OCI-LY7 (cell line): ENCODE data around the gene SLC2A4RG. TPM values are rescaled to one million over a fixed set of nuclear protein-coding genes. Genes with fewer than 3 reads are reported as not detected.

Experiments used
- BruUV-seq: library from RNA; stranded (reverse); fragments of 400-500 nt; replicated peaks from 2 replicates; lab custom pipeline; 2021; lab: Mats Ljungman, UMichigan
- CTCF ChIA-PET: fragments of 300-600 bp; sonication (Branson Sonifier 250); formaldehyde crosslinking; loops from one replicate; lab custom pipeline; 2022; ENCODE audit warnings: antibody characterized with exemption; ENCODE audit not compliant: unreplicated experiment; lab: Charles Lee
- POLR2A ChIA-PET: fragments of 300-600 bp; sonication (Branson Sonifier 250); formaldehyde crosslinking; loops from one replicate; lab custom pipeline; 2022; ENCODE audit warnings: antibody characterized with exemption; lab: Charles Lee
- DNase-seq: peaks from one replicate; pipeline ENCODE4 v3.0.0-alpha.2; 2015; ENCODE audit warnings: low spot score
- H2AFZ ChIP-seq: fragments of 200-600 bp; sonication (generic), shearing (Covaris generic); 2 replicates; pipeline ENCODE4 v1.6.1; 2014; ENCODE audit warnings: mild to moderate bottlenecking, antibody characterized with exemption, low read length, moderate library complexity
- H3K27ac ChIP-seq: fragments of 200-600 bp; sonication (generic); 2 replicates; pipeline ENCODE4 v1.5.1; 2014; ENCODE audit warnings: mixed run types, low read depth, mild to moderate bottlenecking, moderate library complexity, low read length, inconsistent platforms; ENCODE audit not compliant: poor library complexity, severe bottlenecking
- H3K36me3 ChIP-seq: fragments of 200-600 bp; sonication (generic); 2 replicates; pipeline ENCODE4 v1.6.1; 2014; ENCODE audit warnings: mild to moderate bottlenecking, antibody characterized with exemption, low read length, moderate library complexity, mixed read lengths; ENCODE audit not compliant: insufficient read depth
- H3K4me1 ChIP-seq: fragments of 200-600 bp; sonication (generic); 2 replicates; pipeline ENCODE4 v1.5.1; 2014; ENCODE audit warnings: mild to moderate bottlenecking, low read length; ENCODE audit not compliant: insufficient read depth, poor library complexity, severe bottlenecking
- H3K4me2 ChIP-seq: fragments of 200-600 bp; sonication (generic); 2 replicates; pipeline ENCODE4 v1.6.1; 2014; ENCODE audit warnings: mild to moderate bottlenecking, low read length
- H3K4me3 ChIP-seq: fragments of 200-600 bp; sonication (generic); 2 replicates; pipeline ENCODE4 v1.5.1; 2014; ENCODE audit warnings: mild to moderate bottlenecking, low read depth, low read length; ENCODE audit not compliant: poor library complexity, severe bottlenecking
- H3K79me2 ChIP-seq: fragments of 200-600 bp; sonication (generic); 2 replicates; pipeline ENCODE4 v1.6.1; 2016; ENCODE audit warnings: low read depth, mild to moderate bottlenecking, low read length, moderate library complexity, mixed read lengths; ENCODE audit not compliant: insufficient read depth
- H3K9me2 ChIP-seq: fragments of 200-600 bp; sonication (generic); 2 replicates; pipeline ENCODE4 v1.6.1; 2016; ENCODE audit warnings: mild to moderate bottlenecking, low read length, mixed read lengths; ENCODE audit not compliant: insufficient read depth
- H3K9me3 ChIP-seq: fragments of 200-600 bp; sonication (generic); 2 replicates; pipeline ENCODE4 v1.6.1; 2014; ENCODE audit warnings: mild to moderate bottlenecking, mixed run types, low read length, mixed read lengths
- H4K20me1 ChIP-seq: fragments of 200-600 bp; sonication (generic); 2 replicates; pipeline ENCODE4 v1.6.1; 2014; ENCODE audit warnings: mild to moderate bottlenecking, antibody characterized with exemption, low read length, moderate library complexity, mixed read lengths; ENCODE audit not compliant: insufficient read depth
- CTCF ChIP-seq: fragments of 200-600 bp; sonication (generic); conservative IDR thresholded peaks from 2 replicates; pipeline ENCODE4 v1.5.1; 2014; ENCODE audit warnings: mild to moderate bottlenecking, antibody characterized with exemption, low read length, moderate library complexity, mixed read lengths
- EZH2phosphoT487 ChIP-seq: fragments of 200-600 bp; sonication (generic); IDR thresholded peaks from 2 replicates; pipeline ENCODE4 v1.6.1; 2018; ENCODE audit warnings: low read depth, borderline replicate concordance, mild to moderate bottlenecking, mixed run types, antibody characterized with exemption, low read length, moderate library complexity, mixed read lengths
- intact Hi-C: fragments of 100-400 bp; cut with micrococcal nuclease; formaldehyde crosslinking; loops from one replicate; pipeline ENCODE4 v1.10.0; 2022; ENCODE audit not compliant: unreplicated experiment
- total RNA-seq, 2 experiments: library from RNA; depleted of rRNA in 1 of 2; stranded (reverse); fragments of >200 nt in 1 of 2; shearing (Covaris generic) in 1 of 2; gene quantifications; 2 replicates each; pipeline ENCODE4 v1.2.3, GENCODE V29; 2014 to 2022

Gene SLC2A4RG
- total RNA-seq, 2 experiments from 2014 or later: 77.9 to 113 TPM

DNA sequence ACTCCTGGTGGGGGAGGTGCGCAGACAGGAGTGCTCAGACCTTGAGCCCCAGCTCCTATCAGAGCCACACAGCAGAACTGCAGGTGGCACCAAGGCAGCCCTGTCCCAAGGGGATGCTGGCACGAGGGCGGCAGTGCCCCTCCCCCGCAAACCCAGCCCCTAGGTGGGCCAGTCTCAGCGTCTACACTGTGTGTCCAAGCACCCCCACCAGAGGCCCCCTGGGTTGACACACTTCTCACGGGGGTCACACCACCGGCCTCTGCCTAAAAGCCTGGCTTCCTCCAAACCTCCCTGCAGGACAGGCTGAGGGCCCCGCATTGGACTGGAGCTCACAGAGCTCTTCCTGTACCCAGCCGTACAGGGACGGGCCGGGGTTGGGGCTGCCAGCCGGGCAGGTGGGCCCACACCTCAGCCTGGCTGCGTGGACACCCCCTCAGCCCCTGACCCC, 8.1 kb downstream of the SLC2A4RG start:
- Histone ChIP-seq H3K79me2 (no peaks in the 10 kb centered on the region), H4K20me1 (no peaks in the 10 kb centered on the region), H3K4me3 (no peak overlapping the region), H3K9me2 (no peaks in the 10 kb centered on the region), H2AFZ (peak overlapping the region; percentile 40; the same call in 1 of the 2 replicates), H3K27ac (peak overlapping the region; percentile 60), H3K9me3 (no peaks in the 10 kb centered on the region), H3K36me3 (peaks cover 14% of the 10 kb centered on the region), H3K4me1 (peaks cover 28% of the 10 kb centered on the region), H3K4me2 (peak overlapping the region; percentile 49)
- TF ChIP-seq CTCF (no peak), EZH2phosphoT487 (no peak)
- intact Hi-C loops: loop anchor here (2.0 kb wide), 1 partner anchor 41 kb away; the partner anchor contains the start of gene ARFRP1
- DNase-seq: peak; percentile 87
- BruUV-seq: no TSS peak
- ChIA-PET CTCF (no interaction called here), POLR2A (interaction anchor here (1.0 kb wide), 1 partner anchor 11 kb away, joined by 4 read pairs; the partner anchor contains the start of gene LIME1)

DNA sequence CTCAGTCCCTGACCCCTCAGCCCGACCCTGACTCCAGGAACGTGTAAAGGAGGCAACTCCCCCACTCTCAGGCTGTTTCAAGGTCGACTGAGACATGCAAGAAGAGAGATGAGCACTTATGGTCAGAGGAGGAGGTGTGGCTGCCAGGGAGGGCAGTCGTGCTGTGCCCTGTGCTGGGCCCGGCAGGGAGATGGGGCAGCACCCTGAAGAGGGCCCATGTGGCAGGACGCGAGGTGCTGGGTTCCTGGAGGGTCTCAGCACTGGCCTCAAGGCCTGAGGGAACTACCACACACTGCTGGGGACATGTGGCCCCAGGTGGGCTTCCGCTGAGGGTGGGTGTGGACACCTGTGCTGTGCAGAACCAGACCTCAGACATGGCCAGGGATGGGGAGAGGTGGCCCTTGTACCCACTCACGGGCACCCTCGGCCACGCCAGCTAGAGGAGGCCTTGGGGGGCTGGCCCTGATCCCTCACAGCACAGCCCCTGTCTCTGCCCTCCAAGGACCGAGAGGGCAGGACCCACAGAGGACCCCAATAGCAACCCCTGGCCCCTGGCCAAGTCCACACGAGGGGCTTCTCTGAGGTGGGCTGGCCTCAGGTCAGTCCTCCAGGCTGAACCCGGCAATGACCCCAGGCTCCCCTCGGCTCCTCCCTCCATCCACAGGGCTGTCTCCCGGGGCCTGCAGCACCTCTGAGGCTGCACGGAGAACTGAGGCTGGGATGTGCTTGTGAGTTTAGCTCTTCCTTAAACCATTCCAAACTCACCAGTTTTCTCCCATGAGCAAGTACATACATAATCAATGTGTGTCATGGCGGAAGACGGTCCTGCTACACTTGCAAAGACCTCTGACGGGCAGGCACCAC, 8.7 kb downstream of the SLC2A4RG start:
- peaks cover 10% of the 10 kb centered on the region; the same call in 1 of the 2 replicates for H3K36me3 ChIP-seq
- BruUV-seq: no TSS peak
- H2AFZ ChIP-seq: peak overlapping the region; percentile 40; the same call in 1 of the 2 replicates
- H3K4me3 ChIP-seq: no peak overlapping the region
- POLR2A ChIA-PET: interaction anchor here (1.0 kb wide), 1 partner anchor 12 kb away, joined by 4 read pairs; the partner anchor contains the start of gene LIME1
- H3K4me2 ChIP-seq: peak overlapping the region; percentile 49
- intact Hi-C loops: no loop called here
- H3K9me3 ChIP-seq: no peaks in the 10 kb centered on the region
- TF ChIP-seq EZH2phosphoT487: no peak
- TF ChIP-seq CTCF: no peak
- H3K79me2 ChIP-seq: no peaks in the 10 kb centered on the region
- peak overlapping the region; percentile 60 for H3K27ac ChIP-seq
- DNase-seq: no peak
- peaks cover 28% of the 10 kb centered on the region for H3K4me1 ChIP-seq
- no peaks in the 10 kb centered on the region for H4K20me1 ChIP-seq
- CTCF ChIA-PET: no interaction called here
- no peaks in the 10 kb centered on the region for H3K9me2 ChIP-seq

- intact Hi-C loops: no loop called here
- Histone ChIP-seq H3K79me2 (no peaks in the 10 kb centered on the region), H3K27ac (no peak overlapping the region), H3K4me2 (no peak overlapping the region), H4K20me1 (no peaks in the 10 kb centered on the region), H3K9me3 (no peaks in the 10 kb centered on the region), H3K9me2 (no peaks in the 10 kb centered on the region), H3K4me3 (no peak overlapping the region), H2AFZ (no peak overlapping the region), H3K4me1 (peaks cover 28% of the 10 kb centered on the region), H3K36me3 (peaks cover 4% of the 10 kb centered on the region; the same call in 1 of the 2 replicates)
- CTCF ChIA-PET: no interaction called here
- POLR2A ChIA-PET: no interaction called here
- no peak for DNase-seq
- TF ChIP-seq CTCF: no peak
- TF ChIP-seq EZH2phosphoT487: no peak
- BruUV-seq: no TSS peak
Observed at GRCh38 chr20:63748934-63749270, 9.3 kb downstream of the SLC2A4RG start.
